Measurements from ENCODE around the gene PLCG2. TPM values are rescaled to one million over a fixed set of nuclear protein-coding genes. Genes with fewer than 3 reads are reported as not detected.

Gene PLCG2
- total RNA-seq, 1 experiment from 2014 or later: 6.0 TPM

DNA sequence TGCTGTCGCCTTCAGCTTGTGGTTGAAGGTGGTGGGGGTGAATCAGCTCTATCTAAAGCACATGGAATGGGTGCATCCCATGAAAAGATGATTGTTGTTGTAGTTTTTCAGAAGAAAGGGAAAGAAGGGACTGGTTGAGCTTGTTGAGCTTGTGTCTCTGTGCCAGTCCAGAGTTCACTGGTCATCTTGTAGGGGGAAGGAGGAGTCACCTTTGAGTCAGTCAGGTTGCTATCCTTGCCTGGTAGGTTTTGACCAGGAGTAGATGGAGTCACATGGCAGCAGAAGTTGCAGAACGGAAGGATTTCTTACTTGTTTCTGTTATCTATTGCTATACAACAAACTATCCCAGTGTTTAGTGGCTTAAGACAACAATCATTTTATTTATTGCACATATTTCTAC is 73.3 kb downstream of the PLCG2 start:
- Histone ChIP-seq H4K91ac (ENCODE audit: insufficient read length, low read depth, low read length) (no peak overlapping the region), H3K79me1 (ENCODE audit: insufficient read depth, low read depth, low read length, poor library complexity, severe bottlenecking) (no peaks in the 10 kb centered on the region), H3K23me2 (ENCODE audit: insufficient read length, low read depth, low read length, poor library complexity, severe bottlenecking) (no peaks in the 10 kb centered on the region), H2BK15ac (ENCODE audit: low read depth, low read length) (no peak overlapping the region), H3T11ph (ENCODE audit: low read length) (no peak overlapping the region), H3K79me2 (ENCODE audit: insufficient read depth, low read length) (no peaks in the 10 kb centered on the region), H3K4me1 (ENCODE audit: insufficient read depth, low read length) (no peaks in the 10 kb centered on the region; the same call in 1 of the 2 replicates), H2BK5ac (ENCODE audit: insufficient read length, low read length) (no peak overlapping the region), H3K9ac (ENCODE audit: extremely low read depth, insufficient read length, low read length) (no peak overlapping the region), H2BK120ac (ENCODE audit: low read depth, low read length, poor library complexity, severe bottlenecking) (no peak overlapping the region), H3K14ac (ENCODE audit: insufficient read depth, low read length) (no peak overlapping the region), H2BK12ac (ENCODE audit: insufficient read length, low read depth, low read length) (no peak overlapping the region), H4K8ac (replicated peaks; ENCODE audit: insufficient read length, low read depth, low read length) (no peak overlapping the region), H3K4me2 (ENCODE audit: insufficient read depth, insufficient read length, low read length) (no peak overlapping the region), H3K27me3 (ENCODE audit: insufficient read depth, low read length) (no peaks in the 10 kb centered on the region), H3K23ac (ENCODE audit: insufficient read length, low read depth, low read length) (no peak overlapping the region), H2AFZ (ENCODE audit: low read length) (no peak overlapping the region), H2BK20ac (ENCODE audit: low read depth, low read length, poor library complexity, severe bottlenecking) (no peak overlapping the region), H3K9me3 (ENCODE audit: control insufficient read depth, low read depth, low read length) (no peaks in the 10 kb centered on the region), H3K18ac (ENCODE audit: insufficient read length, low read depth, low read length) (no peak overlapping the region), H2AK5ac (ENCODE audit: insufficient read length, low read length) (no peak overlapping the region), H3K27ac (ENCODE audit: insufficient read length, low read depth, low read length) (no peak overlapping the region), H4K5ac (ENCODE audit: insufficient read length, low read depth, low read length) (no peak overlapping the region), H4K20me1 (ENCODE audit: control insufficient read depth, insufficient read depth, insufficient read length) (no peaks in the 10 kb centered on the region), H3K4ac (ENCODE audit: low read depth, low read length) (no peak overlapping the region), H3K56ac (ENCODE audit: insufficient read length, low read depth, low read length) (no peak overlapping the region)
- peaks cover 9% of the 10 kb centered on the region in 2 experiments for H3K4me1 Mint-ChIP-seq
- TF ChIP-seq CTCF (conservative IDR thresholded peaks at IDR 0.05): no peak
- H3K27me3 Mint-ChIP-seq (ENCODE audit: low read depth): no peaks in the 10 kb centered on the region; the same call in none of the 2 replicates
- no peak for DNase-seq
- no peak overlapping the region for H3K27ac Mint-ChIP-seq
- no CpG with 5 or more reads among the region's 2 CpGs for WGBS (ENCODE audit: extremely low coverage, insufficient read length, low lambda C conversion rate)
- H3K9me3 Mint-ChIP-seq: no peaks in the 10 kb centered on the region
- no peaks in the 10 kb centered on the region; a peak in 3 of 7 replicates for H3K36me3 Mint-ChIP-seq (ENCODE audit: insufficient read depth in 1 of 3, low read depth in 3 of 3)
- no peak overlapping the region for H3K4me3 Mint-ChIP-seq
